BLaER1 treated with 17β-estradiol and CSF1 and Interleukin-3, amounts not matched to agents 10 nM and 100 nM (cell line): ENCODE results near the gene ZNF185.

Source experiments
- H3K27ac ChIP-seq, 11 experiments: shearing (Covaris generic); formaldehyde crosslinking; 2 replicates each; pipeline ENCODE4 v1.8.1; 2022
- H3K27me3 ChIP-seq, 11 experiments: shearing (Covaris generic); formaldehyde crosslinking; 2 replicates each; pipeline ENCODE4 v1.8.1; 2022
- H3K36me3 ChIP-seq, 11 experiments: shearing (Covaris generic); formaldehyde crosslinking; 2 replicates each; pipeline ENCODE4 v1.8.1; 2022
- H3K4me1 ChIP-seq, 10 experiments: shearing (Covaris generic); formaldehyde crosslinking; 2 replicates each; pipeline ENCODE4 v1.8.1; 2022
- H3K4me2 ChIP-seq, 11 experiments: shearing (Covaris generic); formaldehyde crosslinking; 2 replicates each; pipeline ENCODE4 v1.8.1; 2022
- H3K4me3 ChIP-seq, 10 experiments: shearing (Covaris generic); formaldehyde crosslinking; 2 replicates each; pipeline ENCODE4 v1.8.1; 2022
- H3K9ac ChIP-seq, 11 experiments: shearing (Covaris generic); formaldehyde crosslinking; 2 replicates each; pipeline ENCODE4 v1.8.1; 2022
- H3K9me3 ChIP-seq, 11 experiments: shearing (Covaris generic); formaldehyde crosslinking; replicated peaks in 1 of 11; 2 replicates each; pipeline ENCODE4 v1.8.1; 2022
- H4K20me1 ChIP-seq, 11 experiments: shearing (Covaris generic); formaldehyde crosslinking; 2 replicates each; pipeline ENCODE4 v1.8.1; 2022
- Cebpa-rat ChIP-seq, 11 experiments: shearing (Covaris generic); IDR thresholded peaks; 2 replicates each; pipeline ENCODE4 v1.8.1; 2022

Gene ZNF185

DNA sequence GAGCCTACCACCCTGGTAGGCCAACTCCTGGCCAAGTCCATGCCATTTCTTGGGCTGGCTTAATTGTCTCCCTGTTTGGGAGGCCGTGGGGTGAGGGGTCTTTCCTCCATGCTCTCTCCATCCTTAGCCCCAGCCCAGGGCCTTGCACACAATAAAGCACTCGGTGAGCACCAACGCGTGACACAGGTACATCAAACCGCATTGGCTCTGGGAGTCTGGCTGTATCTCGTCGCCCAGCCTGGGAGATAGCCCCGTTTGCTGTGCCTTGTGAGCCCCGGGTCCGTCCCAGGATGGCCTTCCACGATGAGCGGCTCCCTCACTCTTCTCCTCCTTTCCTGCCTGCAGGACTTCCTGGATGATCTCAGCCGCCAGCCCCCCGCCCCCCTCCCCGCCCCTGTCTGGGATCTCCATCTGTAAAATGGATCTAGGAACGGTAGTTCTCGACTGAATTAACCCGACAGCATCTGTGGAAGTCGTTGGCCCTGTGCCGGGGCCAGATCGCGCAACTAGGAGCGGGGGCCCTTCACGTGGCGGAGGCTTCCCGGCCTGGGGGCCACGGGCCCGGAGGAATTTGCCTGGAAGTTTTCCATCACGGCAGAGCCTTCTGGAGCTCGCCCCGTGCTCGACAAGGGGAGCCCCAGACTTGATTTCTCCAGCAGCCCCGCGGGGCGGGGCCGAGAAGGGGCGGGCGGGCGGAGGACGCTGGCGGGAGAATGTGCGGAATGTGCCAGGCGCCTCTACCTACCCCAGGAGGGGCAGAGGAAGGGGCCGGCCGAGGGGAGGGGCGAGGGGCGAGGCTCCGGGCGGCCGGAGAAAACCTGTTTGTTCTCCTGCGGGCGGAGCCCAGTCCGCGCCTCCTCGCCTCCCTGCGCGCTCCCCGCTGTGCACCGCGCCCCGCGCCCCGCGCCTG lies at the start of gene ZNF185:
Gene ZNF185, plus strand, starts transcription at position 846 of the 910 bp plus-strand sequence. CDS start 16,423 bp downstream, outside the sequence.
- Histone ChIP-seq H3K4me3 (peak within 1 kb of the TSS in 9 of 10 experiments; percentile 29 to 61 (median 43); a peak in 15 of 20 replicates), H3K9ac (peak within 1 kb of the TSS in 1 of 11 experiments; percentile 57; a peak in 4 of 22 replicates), H3K27me3 (peaks cover 72 to 100% (median 99%) of the 10 kb centered on the region in 11 experiments), H3K9me3 (no peaks in the 10 kb centered on the region), H3K27ac (no peak within 1 kb of the TSS), H3K4me2 (peak within 1 kb of the TSS; percentile 58 to 79 (median 72)), H4K20me1 (peaks cover 0 to 39% (median 9%) of the 10 kb centered on the region in 11 experiments; a peak in 10 of 22 replicates), H3K36me3 (no peaks in the 10 kb centered on the region), H3K4me1 (peaks cover 21 to 30% (median 23%) of the 10 kb centered on the region in 10 experiments)
- no peak for TF ChIP-seq Cebpa-rat (IDR thresholded peaks at IDR 0.05)

DNA sequence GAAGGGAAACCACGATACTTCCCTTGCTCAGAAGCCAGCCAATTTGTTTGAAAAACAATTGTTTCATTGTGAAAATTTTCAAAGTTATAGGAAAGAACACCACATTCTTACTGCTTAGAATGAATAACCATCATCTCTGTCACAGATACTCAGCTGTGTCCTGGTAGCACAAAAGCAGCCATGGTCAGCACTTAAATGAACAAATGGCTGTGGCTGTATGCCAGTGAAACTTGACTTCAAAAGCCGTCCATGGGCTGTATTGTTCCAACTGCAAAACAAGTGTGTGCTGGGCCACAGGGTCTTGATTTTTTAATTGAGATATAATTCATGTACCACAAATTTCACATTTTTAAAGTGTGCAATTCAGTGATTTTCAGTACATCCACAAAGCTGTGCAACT lies 47.4 kb upstream of the ZNF185 start:
- peak overlapping the region in 3 of 11 experiments; percentile 12 to 40 (median 28); a peak in 3 of 22 replicates for H3K4me2 ChIP-seq
- H3K36me3 ChIP-seq, result peaks cover 14 to 70% (median 34%) of the 10 kb centered on the region in 11 experiments
- H4K20me1 ChIP-seq, result peaks cover 0 to 38% (median 4%) of the 10 kb centered on the region in 11 experiments; a peak in 9 of 22 replicates

GRCh38 chrX:152853986-152854385 lies 43.9 kb upstream of the ZNF185 start:
- Histone ChIP-seq H4K20me1 (peaks cover 0 to 24% (median 4%) of the 10 kb centered on the region in 11 experiments; a peak in 5 of 22 replicates), H3K9ac (no peak overlapping the region), H3K36me3 (peaks cover 14 to 64% (median 40%) of the 10 kb centered on the region in 11 experiments; a peak in 21 of 22 replicates), H3K27ac (no peak overlapping the region), H3K4me2 (no peak overlapping the region), H3K4me1 (peaks cover 0 to 11% (median 5%) of the 10 kb centered on the region in 10 experiments; a peak in 4 of 20 replicates), H3K4me3 (no peak overlapping the region), H3K27me3 (peaks cover 92 to 100% (median 100%) of the 10 kb centered on the region in 11 experiments), H3K9me3 (peaks cover 0 to 24% (median 7%) of the 10 kb centered on the region in 11 experiments; a peak in 7 of 22 replicates)
- no peak for TF ChIP-seq Cebpa-rat (IDR thresholded peaks at IDR 0.05)

More for the DNA sequence above, 47.4 kb upstream of the ZNF185 start:
- Histone ChIP-seq H3K4me1 (peaks cover 0 to 11% (median 5%) of the 10 kb centered on the region in 10 experiments; a peak in 6 of 20 replicates), H3K9me3 (peaks cover 0 to 26% (median 10%) of the 10 kb centered on the region in 11 experiments; a peak in 7 of 22 replicates), H3K27ac (no peak overlapping the region), H3K9ac (no peak overlapping the region), H3K4me3 (no peak overlapping the region), H3K27me3 (peaks cover 90 to 100% (median 99%) of the 10 kb centered on the region in 11 experiments)
- no peak for TF ChIP-seq Cebpa-rat (IDR thresholded peaks at IDR 0.05)

DNA sequence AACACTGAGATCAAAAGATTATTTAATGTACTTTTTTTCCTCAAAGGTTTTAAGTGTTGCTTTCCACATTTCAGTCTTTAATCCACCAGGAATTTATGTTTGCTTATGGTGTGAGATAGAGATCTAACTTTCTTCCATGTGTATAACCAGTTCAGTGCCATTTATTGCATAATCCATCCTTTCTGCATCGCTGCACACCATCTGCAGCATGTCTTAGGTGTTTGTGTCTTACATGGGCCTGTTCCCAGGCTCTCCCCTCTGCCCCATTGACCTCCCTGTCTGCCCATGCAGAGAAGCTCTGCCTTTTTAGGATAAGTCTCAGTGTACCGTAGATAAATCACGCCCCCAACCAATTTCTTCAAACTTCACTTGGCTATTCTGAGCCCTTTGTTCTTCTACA lies 36.8 kb upstream of the ZNF185 start:
- Histone ChIP-seq H3K27ac (no peak overlapping the region), H3K9ac (no peak overlapping the region), H3K4me3 (no peak overlapping the region), H3K36me3 (peaks cover 38 to 88% (median 63%) of the 10 kb centered on the region in 11 experiments; a peak in 21 of 22 replicates), H3K4me2 (no peak overlapping the region), H3K4me1 (peaks cover 0 to 4% (median 0%) of the 10 kb centered on the region in 10 experiments; a peak in 1 of 20 replicates), H4K20me1 (peaks cover 0 to 12% (median 0%) of the 10 kb centered on the region in 11 experiments; a peak in 7 of 22 replicates), H3K9me3 (peaks cover 0 to 8% (median 0%) of the 10 kb centered on the region in 11 experiments; a peak in 2 of 22 replicates), H3K27me3 (peaks cover 93 to 100% (median 99%) of the 10 kb centered on the region in 11 experiments)
- TF ChIP-seq Cebpa-rat (IDR thresholded peaks at IDR 0.05), result peak in 4 of 11 experiments; percentile 14 to 34 (median 24); a peak in 1 of 22 replicates

DNA sequence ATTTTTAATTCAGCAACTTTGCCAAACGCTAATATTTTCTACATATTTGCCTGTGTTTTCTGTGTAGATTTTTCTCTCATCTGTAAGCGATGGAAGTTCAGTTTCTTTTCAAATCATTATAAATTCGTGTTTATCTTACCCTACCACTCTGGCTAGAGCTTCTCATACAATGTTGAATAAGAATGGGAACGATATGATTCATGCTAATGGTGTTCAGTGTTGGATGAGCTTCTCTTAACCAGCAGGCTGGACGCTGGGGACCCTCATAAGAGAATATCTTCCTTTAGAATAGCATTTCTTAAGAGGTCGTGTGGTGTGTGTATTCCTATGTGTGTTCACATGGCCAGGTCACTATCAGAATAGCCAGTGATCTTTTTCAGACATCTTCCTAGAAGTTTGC lies 36.0 kb upstream of the ZNF185 start:
- Histone ChIP-seq H3K9me3 (peaks cover 0 to 8% (median 0%) of the 10 kb centered on the region in 11 experiments; a peak in 2 of 22 replicates), H3K27ac (no peak overlapping the region), H3K4me1 (peaks cover 0 to 4% (median 0%) of the 10 kb centered on the region in 10 experiments; a peak in 1 of 20 replicates), H3K27me3 (peaks cover 93 to 100% (median 99%) of the 10 kb centered on the region in 11 experiments), H4K20me1 (peaks cover 0 to 18% (median 2%) of the 10 kb centered on the region in 11 experiments; a peak in 8 of 22 replicates), H3K4me3 (no peak overlapping the region), H3K9ac (no peak overlapping the region), H3K36me3 (peaks cover 44 to 91% (median 65%) of the 10 kb centered on the region in 11 experiments; a peak in 21 of 22 replicates), H3K4me2 (no peak overlapping the region)
- no peak for TF ChIP-seq Cebpa-rat (IDR thresholded peaks at IDR 0.05)

GRCh38 chrX:152865232-152865920 lies 32.5 kb upstream of the ZNF185 start:
- H3K27ac ChIP-seq, result no peak overlapping the region
- H3K4me1 ChIP-seq, result peaks cover 0 to 4% (median 0%) of the 10 kb centered on the region in 10 experiments; a peak in 1 of 20 replicates
- H3K9ac ChIP-seq, result no peak overlapping the region
- TF ChIP-seq Cebpa-rat (IDR thresholded peaks at IDR 0.05), result no peak
- peaks cover 0 to 37% (median 7%) of the 10 kb centered on the region in 11 experiments; a peak in 9 of 22 replicates for H4K20me1 ChIP-seq
- no peak overlapping the region for H3K4me2 ChIP-seq
- H3K36me3 ChIP-seq, result peaks cover 38 to 92% (median 58%) of the 10 kb centered on the region in 11 experiments; a peak in 21 of 22 replicates
- H3K27me3 ChIP-seq, result peaks cover 86 to 100% (median 99%) of the 10 kb centered on the region in 11 experiments
- H3K4me3 ChIP-seq, result no peak overlapping the region
- peaks cover 0 to 2% (median 0%) of the 10 kb centered on the region in 11 experiments; a peak in 1 of 22 replicates for H3K9me3 ChIP-seq

- no peak overlapping the region for H3K4me3 ChIP-seq
- H4K20me1 ChIP-seq, result peaks cover 0 to 37% (median 15%) of the 10 kb centered on the region in 11 experiments; a peak in 10 of 22 replicates
- no peak overlapping the region for H3K27ac ChIP-seq
- peaks cover 0 to 4% (median 0%) of the 10 kb centered on the region in 10 experiments; a peak in 2 of 20 replicates for H3K4me1 ChIP-seq
- no peak for TF ChIP-seq Cebpa-rat (IDR thresholded peaks at IDR 0.05)
- peaks cover 36 to 92% (median 56%) of the 10 kb centered on the region in 11 experiments; a peak in 21 of 22 replicates for H3K36me3 ChIP-seq
- H3K9ac ChIP-seq, result no peak overlapping the region
- H3K9me3 ChIP-seq, result no peaks in the 10 kb centered on the region
- H3K4me2 ChIP-seq, result no peak overlapping the region
- H3K27me3 ChIP-seq, result peaks cover 85 to 100% (median 99%) of the 10 kb centered on the region in 11 experiments
Measured at GRCh38 chrX:152866386-152866785, 31.5 kb upstream of the ZNF185 start.

- Histone ChIP-seq H3K27me3 (peaks cover 63 to 96% (median 93%) of the 10 kb centered on the region in 11 experiments), H3K9ac (no peak overlapping the region), H4K20me1 (peaks cover 0 to 38% (median 13%) of the 10 kb centered on the region in 11 experiments; a peak in 11 of 22 replicates), H3K36me3 (peaks cover 16 to 62% (median 36%) of the 10 kb centered on the region in 11 experiments; a peak in 21 of 22 replicates), H3K4me3 (no peak overlapping the region), H3K27ac (no peak overlapping the region), H3K4me1 (peaks cover 0 to 11% (median 0%) of the 10 kb centered on the region in 10 experiments; a peak in 4 of 20 replicates), H3K9me3 (peaks cover 0 to 2% (median 0%) of the 10 kb centered on the region in 11 experiments; a peak in 3 of 22 replicates), H3K4me2 (no peak overlapping the region)
- TF ChIP-seq Cebpa-rat (IDR thresholded peaks at IDR 0.05), result no peak
Measured at GRCh38 chrX:152869972-152870371, 27.9 kb upstream of the ZNF185 start.
